Measurements from ENCODE around the gene PGAP1. TPM values are rescaled to one million over a fixed set of nuclear protein-coding genes. Genes with fewer than 3 reads are reported as not detected.

The PGAP1 gene
- polyA plus RNA-seq, 1 of the 3 experiments (the other 2 are of a cell fraction): 3.4 TPM

DNA sequence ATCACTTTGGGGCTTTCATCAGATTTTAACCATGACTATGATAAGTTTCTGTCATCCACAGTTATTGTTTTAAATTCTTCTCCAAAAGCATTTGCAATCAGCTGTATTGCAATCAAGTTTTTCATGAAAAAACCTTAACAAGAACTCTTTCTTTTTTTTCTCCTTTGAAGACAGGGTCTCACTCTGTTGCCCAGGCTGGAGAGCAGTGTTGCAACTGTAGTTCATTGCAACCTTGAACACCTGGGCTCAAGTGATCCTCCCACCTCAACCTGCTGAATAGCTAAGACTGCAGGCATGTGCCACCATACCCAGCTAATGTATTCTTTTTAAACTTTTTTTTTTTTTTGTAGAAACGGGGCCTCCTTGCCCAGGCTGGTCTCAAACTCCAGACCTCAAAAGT is 71.9 kb downstream of the PGAP1 start:
- no peak for DNase-seq
- TF ChIP-seq, protein P1, sequence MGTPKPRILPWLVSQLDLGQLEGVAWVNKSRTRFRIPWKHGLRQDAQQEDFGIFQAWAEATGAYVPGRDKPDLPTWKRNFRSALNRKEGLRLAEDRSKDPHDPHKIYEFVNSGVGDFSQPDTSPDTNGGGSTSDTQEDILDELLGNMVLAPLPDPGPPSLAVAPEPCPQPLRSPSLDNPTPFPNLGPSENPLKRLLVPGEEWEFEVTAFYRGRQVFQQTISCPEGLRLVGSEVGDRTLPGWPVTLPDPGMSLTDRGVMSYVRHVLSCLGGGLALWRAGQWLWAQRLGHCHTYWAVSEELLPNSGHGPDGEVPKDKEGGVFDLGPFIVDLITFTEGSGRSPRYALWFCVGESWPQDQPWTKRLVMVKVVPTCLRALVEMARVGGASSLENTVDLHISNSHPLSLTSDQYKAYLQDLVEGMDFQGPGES (IDR thresholded peaks at IDR 0.05; ENCODE audit: low read depth, low read length): no peak
- TF ChIP-seq, protein P2, sequence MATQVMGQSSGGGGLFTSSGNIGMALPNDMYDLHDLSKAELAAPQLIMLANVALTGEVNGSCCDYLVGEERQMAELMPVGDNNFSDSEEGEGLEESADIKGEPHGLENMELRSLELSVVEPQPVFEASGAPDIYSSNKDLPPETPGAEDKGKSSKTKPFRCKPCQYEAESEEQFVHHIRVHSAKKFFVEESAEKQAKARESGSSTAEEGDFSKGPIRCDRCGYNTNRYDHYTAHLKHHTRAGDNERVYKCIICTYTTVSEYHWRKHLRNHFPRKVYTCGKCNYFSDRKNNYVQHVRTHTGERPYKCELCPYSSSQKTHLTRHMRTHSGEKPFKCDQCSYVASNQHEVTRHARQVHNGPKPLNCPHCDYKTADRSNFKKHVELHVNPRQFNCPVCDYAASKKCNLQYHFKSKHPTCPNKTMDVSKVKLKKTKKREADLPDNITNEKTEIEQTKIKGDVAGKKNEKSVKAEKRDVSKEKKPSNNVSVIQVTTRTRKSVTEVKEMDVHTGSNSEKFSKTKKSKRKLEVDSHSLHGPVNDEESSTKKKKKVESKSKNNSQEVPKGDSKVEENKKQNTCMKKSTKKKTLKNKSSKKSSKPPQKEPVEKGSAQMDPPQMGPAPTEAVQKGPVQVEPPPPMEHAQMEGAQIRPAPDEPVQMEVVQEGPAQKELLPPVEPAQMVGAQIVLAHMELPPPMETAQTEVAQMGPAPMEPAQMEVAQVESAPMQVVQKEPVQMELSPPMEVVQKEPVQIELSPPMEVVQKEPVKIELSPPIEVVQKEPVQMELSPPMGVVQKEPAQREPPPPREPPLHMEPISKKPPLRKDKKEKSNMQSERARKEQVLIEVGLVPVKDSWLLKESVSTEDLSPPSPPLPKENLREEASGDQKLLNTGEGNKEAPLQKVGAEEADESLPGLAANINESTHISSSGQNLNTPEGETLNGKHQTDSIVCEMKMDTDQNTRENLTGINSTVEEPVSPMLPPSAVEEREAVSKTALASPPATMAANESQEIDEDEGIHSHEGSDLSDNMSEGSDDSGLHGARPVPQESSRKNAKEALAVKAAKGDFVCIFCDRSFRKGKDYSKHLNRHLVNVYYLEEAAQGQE (IDR thresholded peaks at IDR 0.05; ENCODE audit: low read depth, low read length): no peak
- TF ChIP-seq, protein P3, sequence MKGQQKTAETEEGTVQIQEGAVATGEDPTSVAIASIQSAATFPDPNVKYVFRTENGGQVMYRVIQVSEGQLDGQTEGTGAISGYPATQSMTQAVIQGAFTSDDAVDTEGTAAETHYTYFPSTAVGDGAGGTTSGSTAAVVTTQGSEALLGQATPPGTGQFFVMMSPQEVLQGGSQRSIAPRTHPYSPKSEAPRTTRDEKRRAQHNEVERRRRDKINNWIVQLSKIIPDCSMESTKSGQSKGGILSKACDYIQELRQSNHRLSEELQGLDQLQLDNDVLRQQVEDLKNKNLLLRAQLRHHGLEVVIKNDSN (IDR thresholded peaks at IDR 0.05; ENCODE audit: borderline replicate concordance, low read depth): no peak
- H3F3A ChIP-seq (replicated peaks; ENCODE audit: insufficient read depth): peaks cover 4% of the 10 kb centered on the region
- no peaks in the 10 kb centered on the region for H3K9me2 ChIP-seq
- ChIA-PET POLR2A (no interaction called here), CTCF (interaction anchor here (0.7 kb wide), 1 partner anchor 21 kb away, joined by 4 read pairs; no protein-coding TSS in a partner anchor)
- no peak overlapping the region for H3K27ac ChIP-seq (ENCODE audit: low read depth in 2 of 2, low read length in 1 of 2)
- H2AFZ ChIP-seq (ENCODE audit: low read depth): no peak overlapping the region
- 80% methylated on average over 1 of the region's 1 CpG for WGBS (ENCODE audit: low lambda C conversion rate)
- H3K4me2 ChIP-seq: no peak overlapping the region
- no peaks in the 10 kb centered on the region for H3K27me3 ChIP-seq (ENCODE audit: insufficient read depth)
- peaks cover 0 to 2% of the 10 kb centered on the region in 2 experiments; a peak in 2 of 4 replicates for H3K4me1 ChIP-seq (ENCODE audit: control insufficient read depth in 1 of 2, insufficient read depth in 2 of 2, low read depth in 1 of 2, low read length in 1 of 2)
- no peaks in the 10 kb centered on the region for H4K20me1 ChIP-seq (ENCODE audit: insufficient read depth)
- peaks cover 11 to 24% of the 10 kb centered on the region in 2 experiments for H3K36me3 ChIP-seq (replicated peaks in 1 of 2; ENCODE audit: control insufficient read depth in 1 of 2, insufficient read depth in 2 of 2, low read length in 1 of 2)
- H3K79me2 ChIP-seq (ENCODE audit: insufficient read depth): no peaks in the 10 kb centered on the region
- H3K4me3 ChIP-seq (ENCODE audit: low read depth in 2 of 2, low read length in 1 of 2): no peak overlapping the region
- H3K9ac ChIP-seq: no peak overlapping the region
- H3K9me3 ChIP-seq: no peaks in the 10 kb centered on the region

DNA sequence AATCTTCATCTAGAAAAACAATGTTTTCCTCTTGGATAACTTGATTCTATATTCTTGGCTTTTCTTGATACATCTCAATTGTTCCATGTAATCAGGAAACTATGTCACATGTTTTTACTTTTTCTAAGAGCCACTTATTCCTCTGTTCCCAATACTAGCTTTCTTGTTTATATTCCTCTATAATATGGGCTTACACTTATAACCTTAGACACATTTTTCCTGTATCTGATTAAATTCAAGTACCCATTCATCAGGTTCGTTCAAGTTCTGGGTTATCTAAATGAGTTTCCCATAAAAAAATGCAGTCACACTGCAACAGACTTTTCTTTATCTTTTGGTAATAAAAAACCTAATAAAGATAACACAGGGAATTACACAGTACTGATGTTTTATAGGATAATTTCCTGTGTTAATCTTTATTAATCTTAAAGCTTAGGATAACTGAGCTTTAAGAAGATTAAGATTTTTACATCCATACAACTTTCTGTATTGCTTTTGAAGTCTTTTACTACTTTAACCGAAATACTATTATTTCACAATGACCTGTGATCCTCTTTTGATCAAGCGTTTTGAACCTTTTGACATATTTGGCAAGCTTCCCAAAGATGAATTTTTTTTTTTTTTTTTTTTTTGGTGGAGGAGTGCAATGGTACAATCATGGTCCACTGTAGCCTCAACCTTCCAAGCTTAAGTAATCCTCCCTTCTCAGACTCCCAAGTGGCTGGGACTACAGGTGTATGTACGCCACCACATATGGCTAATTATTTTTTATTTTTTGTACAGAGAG is 73.0 kb downstream of the PGAP1 start:
- Histone ChIP-seq H3K36me3 (replicated peaks in 1 of 2; ENCODE audit: control insufficient read depth in 1 of 2, insufficient read depth in 2 of 2, low read length in 1 of 2) (peaks cover 11 to 14% of the 10 kb centered on the region in 2 experiments), H3K9me3 (no peaks in the 10 kb centered on the region), H4K20me1 (ENCODE audit: insufficient read depth) (no peaks in the 10 kb centered on the region), H3K9me2 (no peaks in the 10 kb centered on the region), H3K9ac (no peak overlapping the region), H3K27me3 (ENCODE audit: insufficient read depth) (no peaks in the 10 kb centered on the region), H2AFZ (ENCODE audit: low read depth) (no peak overlapping the region), H3F3A (replicated peaks; ENCODE audit: insufficient read depth) (peaks cover 4% of the 10 kb centered on the region), H3K27ac (ENCODE audit: low read depth in 2 of 2, low read length in 1 of 2) (no peak overlapping the region), H3K4me2 (no peak overlapping the region), H3K79me2 (ENCODE audit: insufficient read depth) (no peaks in the 10 kb centered on the region), H3K4me1 (ENCODE audit: control insufficient read depth in 1 of 2, insufficient read depth in 2 of 2, low read depth in 1 of 2, low read length in 1 of 2) (peaks cover 0 to 2% of the 10 kb centered on the region in 2 experiments; a peak in 2 of 4 replicates), H3K4me3 (ENCODE audit: low read depth in 2 of 2, low read length in 1 of 2) (no peak overlapping the region)
- WGBS (ENCODE audit: low lambda C conversion rate): 77% methylated on average over 4 of the region's 4 CpGs
- no peak for DNase-seq
- TF ChIP-seq RAD21 (IDR thresholded peaks at IDR 0.05; ENCODE audit: low read length) (no peak), NRF1 (IDR thresholded peaks at IDR 0.05; ENCODE audit: low read depth, low read length) (no peak), EZH2phosphoT487 (IDR thresholded peaks at IDR 0.05; ENCODE audit: borderline replicate concordance, low read depth) (no peak), TAF1 (IDR thresholded peaks at IDR 0.05; ENCODE audit: borderline replicate concordance, low read depth, low read length) (no peak), GATA2 (CRISPR knock-in tag; IDR thresholded peaks at IDR 0.05) (0 out of 2 replicates have a peak, but pooled peaks have one; percentile 7), JUND (IDR thresholded peaks at IDR 0.05) (no peak)
- TF ChIP-seq, protein P2 (IDR thresholded peaks at IDR 0.05; ENCODE audit: low read depth, low read length): no peak
- TF ChIP-seq, protein P4, sequence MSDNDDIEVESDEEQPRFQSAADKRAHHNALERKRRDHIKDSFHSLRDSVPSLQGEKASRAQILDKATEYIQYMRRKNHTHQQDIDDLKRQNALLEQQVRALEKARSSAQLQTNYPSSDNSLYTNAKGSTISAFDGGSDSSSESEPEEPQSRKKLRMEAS (IDR thresholded peaks at IDR 0.05; ENCODE audit: low read depth): no peak
- ChIA-PET POLR2A (interaction anchor here (0.6 kb wide), 1 partner anchor 73 kb away, joined by 3 read pairs; no protein-coding TSS in a partner anchor), CTCF (no interaction called here)
